Adrenal gland (tissue), 12 donors: ENCODE results near the gene SUSD3. TPM values are rescaled to one million over a fixed set of nuclear protein-coding genes. Genes with fewer than 3 reads are reported as not detected.
"Not testable (repeated sequence)": the region's sequence is repeated elsewhere in the genome, so short reads cannot be mapped to it uniquely, and the experiment has no call there.

Experiments
- DNase-seq, 7 donors: peaks; one replicate each; pipeline ENCODE4 v3.0.0-alpha.2; 2019 to 2020
- H3K27ac ChIP-seq, 5 donors: fragments of 200-600 bp; sonication (generic) in 4 of 5; 1 replicate in 3 of 5; 2 replicates in 2 of 5; pipeline versions ENCODE4 v1.5.1 to v1.8.0; 2016 to 2020; ENCODE audit warnings: mild to moderate bottlenecking in 1 of 5
- H3K27me3 ChIP-seq: fragments of 200-600 bp; 2 replicates; pipeline ENCODE4 v1.8.0; 2021
- H3K36me3 ChIP-seq, 2 donors: fragments of 200-600 bp; replicated peaks in 1 of 2; 1 replicate in 1 of 2; 2 replicates in 1 of 2; pipeline versions ENCODE4 v1.5.1 to v1.8.0; 2018 to 2022
- H3K4me1 ChIP-seq, 2 donors: fragments of 200-600 bp; replicated peaks in 1 of 2; 1 replicate in 1 of 2; 2 replicates in 1 of 2; pipeline versions ENCODE4 v1.5.1 to v1.8.0; 2018 to 2021
- H3K4me3 ChIP-seq, 4 donors: fragments of 200-600 bp; sonication (generic) in 3 of 4; one replicate each; pipeline ENCODE4 v1.5.1; 2016 to 2018
- H3K9me3 ChIP-seq, 3 donors: fragments of 200-600 bp; sonication (generic) in 1 of 3; replicated peaks in 1 of 3; 1 replicate in 2 of 3; 2 replicates in 1 of 3; pipeline versions ENCODE4 v1.5.1 to v1.8.0; 2016 to 2021
- CTCF ChIP-seq, 6 experiments: fragments of 450-650 bp in 4 of 6; fragments of 200-600 bp in 2 of 6; sonication (generic) in 1 of 6; IDR thresholded peaks; 1 replicate in 5 of 6; 2 replicates in 1 of 6; pipeline versions ENCODE4 v1.5.1 to v1.8.0; 2016 to 2021; ENCODE audit warnings: antibody characterized with exemption in 6 of 6, mild to moderate bottlenecking in 2 of 6, moderate library complexity in 1 of 6
- POLR2A ChIP-seq, 2 donors: fragments of 450-650 bp; IDR thresholded peaks; one replicate each; pipeline ENCODE4 v1.6.1; 2017; ENCODE audit warnings: antibody characterized with exemption in 2 of 2, mild to moderate bottlenecking in 2 of 2, moderate library complexity in 1 of 2
- WGBS, 4 donors: extraction: QIAGEN DNeasy Blood & Tissue Kit in 2 of 4; methylation state at CpG; one replicate each; pipeline versions ENCODE4 v1.1.5 to v1.1.7; 2013 to 2017; 5-methylcytosine and 5-hydroxymethylcytosine counted together
- intact Hi-C, 2 donors: fragments of 100-400 bp; cut with DNase I; formaldehyde crosslinking; loops; one replicate each; pipeline versions ENCODE4 v1.14.1 to v1.15.0; 2022 to 2023
- polyA plus RNA-seq, 3 donors: library from polyadenylated mRNA; stranded (reverse); fragments of 200-250 nt in 2 of 3; fragments of 350-450 nt in 1 of 3; fragmentation: Illumina TruSeq in 1 of 3; extraction: RNeasy Lipid Tissue Mini Kit (QIAGEN cat#74804) in 1 of 3; gene quantifications; one replicate each; pipeline ENCODE4 v1.2.3, GENCODE V29; 2013 to 2014
- total RNA-seq, 9 donors: library from RNA; depleted of rRNA in 4 of 9; stranded (reverse); fragments of >200 nt in 4 of 9; fragments of 120-200 nt in 1 of 9; fragmentation: NEBNext Ultra II Directional in 1 of 9; extraction: Animal tissue kit (Norgen Biotek cat#: 25700) in 1 of 9; gene quantifications; one replicate each; pipeline versions ENCODE4 v1.1.0 to v1.2.4, GENCODE V29; 2013 to 2023
- donor health status: healthy with polysubstance abuse.
- donor health status: Bipolar disorder and iron deficiency.
- donor health status: DM: yes; HTN: yes; CAD: no.
- donor health status: DM: no; HTN: no; CAD: no.
- donor health status: DM: no; HTN: no; CAD: no.
- donor health status: DM: yes; HTN: yes; CAD: no.

The SUSD3 gene
- total and polyA plus RNA-seq, 12 donors = 0.60 to 4.9 (median 2.7) TPM

GRCh38 chr9:93116072-93116961 is 57.8 kb downstream of the SUSD3 start:
- intact Hi-C loops = no loop called here
- Histone ChIP-seq H3K27me3 (no peaks in the 10 kb centered on the region), H3K27ac (peak overlapping the region; percentile 58 to 92 (median 86)), H3K9me3 (no peaks in the 10 kb centered on the region), H3K4me3 (no peak overlapping the region), H3K4me1 (peaks cover 33 to 45% of the 10 kb centered on the region in 2 donors), H3K36me3 (peaks cover 0 to 11% of the 10 kb centered on the region in 2 donors)
- TF ChIP-seq POLR2A (IDR thresholded peaks at IDR 0.05) (peak; percentile 44 to 86), CTCF (IDR thresholded peaks at IDR 0.05) (no peak)
- WGBS, 4 donors = 42 to 51% (median 47%) methylated on average over 10 to 17 of the region's 17 CpGs
- peak; percentile 87 to 97 (median 96) for DNase-seq

GRCh38 chr9:93117521-93117920 is 59.0 kb downstream of the SUSD3 start:
- H3K27ac ChIP-seq, H3K27me3 ChIP-seq, H3K4me3 ChIP-seq, H3K9me3 ChIP-seq, intact Hi-C loops: not testable (repeated sequence)
- H3K36me3 ChIP-seq = peaks cover 0 to 21% of the 10 kb centered on the region in 2 donors
- DNase-seq = peak in 6 of 7 donors; percentile 1 to 46 (median 10)
- WGBS, 4 donors = 86 to 92% (median 88%) methylated on average over 9 of the region's 9 CpGs
- peaks cover 21 to 41% of the 10 kb centered on the region in 2 donors for H3K4me1 ChIP-seq

GRCh38 chr9:93117924-93118862 is 59.7 kb downstream of the SUSD3 start:
- 80 to 86% (median 82%) methylated on average over 12 of the region's 12 CpGs for WGBS, 4 donors
- no peak overlapping the region for H3K4me3 ChIP-seq
- peaks cover 0 to 27% of the 10 kb centered on the region in 2 donors for H3K36me3 ChIP-seq
- TF ChIP-seq POLR2A (IDR thresholded peaks at IDR 0.05) = no peak
- TF ChIP-seq CTCF (IDR thresholded peaks at IDR 0.05) = no peak
- H3K9me3 ChIP-seq = no peaks in the 10 kb centered on the region
- intact Hi-C loops = no loop called here
- peaks cover 21 to 42% of the 10 kb centered on the region in 2 donors for H3K4me1 ChIP-seq
- peak overlapping the region in 1 of 5 donors; percentile 93 for H3K27ac ChIP-seq
- no peaks in the 10 kb centered on the region for H3K27me3 ChIP-seq
- DNase-seq = peak; percentile 4 to 53 (median 16)

GRCh38 chr9:93118863-93119702 is 60.6 kb downstream of the SUSD3 start:
- H3K4me1 ChIP-seq = peaks cover 21 to 42% of the 10 kb centered on the region in 2 donors
- H3K27me3 ChIP-seq = no peaks in the 10 kb centered on the region
- WGBS, 4 donors = 83 to 89% (median 85%) methylated on average over 9 to 12 of the region's 12 CpGs
- no peak for TF ChIP-seq CTCF (IDR thresholded peaks at IDR 0.05)
- no peak for TF ChIP-seq POLR2A (IDR thresholded peaks at IDR 0.05)
- H3K27ac ChIP-seq = peak overlapping the region in 4 of 5 donors; percentile 30 to 93 (median 76)
- peaks cover 0 to 32% of the 10 kb centered on the region in 2 donors for H3K36me3 ChIP-seq
- intact Hi-C loops = no loop called here
- H3K9me3 ChIP-seq = no peaks in the 10 kb centered on the region
- no peak overlapping the region for H3K4me3 ChIP-seq
- DNase-seq = peak; percentile 13 to 68 (median 36)
